HG02943 (cell line): Measurements from ENCODE around the gene GRIA4.

ENCODE experiments used
- ATAC-seq: cut with Tn5 transposase; IDR thresholded peaks from one replicate; pipeline ENCODE4 v1.9.1; 2021; ENCODE audit warnings: mild to moderate bottlenecking, low read depth, moderate library complexity; ENCODE audit not compliant: unreplicated experiment

GRIA4 gene

GRCh38 chr11:105609832-105610781 lies at the start of gene GRIA4:
Gene GRIA4, plus strand, starts transcription at chr11:105610073. Its CDS starts 925 bp downstream, at chr11:105610998.
- no peak for ATAC-seq

- ATAC-seq = no peak
Measured at GRCh38 chr11:105573091-105573490, 36.8 kb upstream of the GRIA4 start.

GRCh38 chr11:105574974-105575373 lies 34.9 kb upstream of the GRIA4 start:
- no peak for ATAC-seq

- ATAC-seq = no peak
Measured at GRCh38 chr11:105577641-105578040, 32.2 kb upstream of the GRIA4 start.

GRCh38 chr11:105579111-105579510 lies 30.8 kb upstream of the GRIA4 start:
- no peak for ATAC-seq

- ATAC-seq = no peak
Measured at GRCh38 chr11:105582497-105582896, 27.4 kb upstream of the GRIA4 start.

GRCh38 chr11:105588001-105588400 lies 21.9 kb upstream of the GRIA4 start:
- no peak for ATAC-seq

GRCh38 chr11:105589346-105589745 lies 20.5 kb upstream of the GRIA4 start:
- ATAC-seq = no peak

GRCh38 chr11:105592035-105592434 lies 17.8 kb upstream of the GRIA4 start:
- ATAC-seq = no peak

GRCh38 chr11:105598371-105598770 lies 11.5 kb upstream of the GRIA4 start:
- ATAC-seq = no peak

GRCh38 chr11:105603156-105603555 lies 6.7 kb upstream of the GRIA4 start:
- ATAC-seq = no peak

GRCh38 chr11:105609341-105609781 lies 512 bp upstream of the GRIA4 start:
- ATAC-seq = peak; percentile 78

GRCh38 chr11:105610871-105611571 lies 1.1 kb downstream of the GRIA4 start:
- ATAC-seq = no peak

- ATAC-seq = no peak
Measured at GRCh38 chr11:105611572-105612441, 1.9 kb downstream of the GRIA4 start.

- ATAC-seq = no peak
Measured at GRCh38 chr11:105612771-105613170, 2.9 kb downstream of the GRIA4 start.

- ATAC-seq = no peak
Measured at GRCh38 chr11:105613183-105613582, 3.3 kb downstream of the GRIA4 start.

- ATAC-seq = no peak
Measured at GRCh38 chr11:105618343-105618955, 8.6 kb downstream of the GRIA4 start.

GRCh38 chr11:105619556-105619955 lies 9.7 kb downstream of the GRIA4 start:
- ATAC-seq = no peak

- no peak for ATAC-seq
Measured at GRCh38 chr11:105622016-105622415, 12.1 kb downstream of the GRIA4 start.

- ATAC-seq = no peak
Measured at GRCh38 chr11:105632316-105632715, 22.4 kb downstream of the GRIA4 start.
